ELF-1 (cell line): ENCODE results near the gene SUMF1.
A peak's percentile ranks its signal among the peaks of the same experiment; 100 is the strongest.

ENCODE experiments used
- DNase-seq: peaks from one replicate; pipeline ENCODE4 v3.0.0-alpha.2; 2016; ENCODE audit warnings: low read depth, low spot score

Gene SUMF1

DNA sequence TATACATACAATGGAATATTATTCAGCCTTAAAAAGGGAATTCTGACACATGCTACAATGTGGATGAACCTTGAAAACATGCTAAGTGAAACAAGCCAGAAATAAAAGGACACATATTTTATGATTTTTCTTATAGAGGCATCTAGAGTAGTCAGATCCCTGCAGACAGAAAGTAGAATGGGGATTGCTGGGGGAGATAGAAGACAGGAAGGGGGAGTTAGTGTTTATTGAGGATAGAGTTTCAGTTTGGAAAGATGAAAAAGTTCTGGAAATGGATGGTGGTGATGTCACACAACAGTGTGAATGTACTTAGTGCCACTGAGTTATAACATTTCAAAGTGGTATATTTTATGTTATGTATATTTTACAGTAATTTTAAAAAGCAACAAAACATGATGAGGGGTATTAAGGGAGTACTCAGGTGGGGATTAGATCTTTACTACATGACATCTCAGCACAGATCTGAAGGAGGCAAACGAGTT lies 30.8 kb upstream of the SUMF1 start:
- no peak for DNase-seq

DNA sequence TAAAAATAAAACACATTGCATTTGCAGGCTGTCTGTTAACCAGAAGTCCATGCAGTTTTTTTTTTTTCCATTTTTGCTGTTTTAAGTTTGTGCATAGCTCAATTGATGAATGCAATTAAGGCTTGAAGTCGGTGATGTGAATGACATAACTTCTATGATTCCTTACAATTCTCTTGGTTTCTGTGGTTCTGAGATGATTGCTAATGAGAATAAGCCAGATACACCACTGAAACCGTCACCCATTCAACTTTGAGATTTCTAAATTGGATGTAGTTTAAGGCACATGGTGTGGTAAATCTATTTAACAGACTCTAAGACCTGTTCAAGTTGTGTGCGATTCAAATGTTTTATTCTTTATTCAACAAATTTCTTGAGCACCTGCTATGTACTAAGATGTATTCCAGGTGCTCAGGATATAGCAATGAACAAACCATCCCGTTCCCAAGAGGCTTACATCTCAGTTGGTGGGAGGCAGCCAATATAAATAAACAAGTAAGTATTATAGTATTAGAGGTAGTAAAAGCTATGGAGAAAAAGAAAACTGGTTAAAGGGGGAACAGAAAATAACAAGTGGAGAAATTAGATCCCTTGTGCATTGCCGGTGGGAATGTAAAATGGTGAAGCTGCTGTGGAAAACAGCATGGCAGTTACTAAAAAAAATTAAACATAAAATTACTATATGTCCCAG lies 30.1 kb upstream of the SUMF1 start:
- DNase-seq: no peak

DNA sequence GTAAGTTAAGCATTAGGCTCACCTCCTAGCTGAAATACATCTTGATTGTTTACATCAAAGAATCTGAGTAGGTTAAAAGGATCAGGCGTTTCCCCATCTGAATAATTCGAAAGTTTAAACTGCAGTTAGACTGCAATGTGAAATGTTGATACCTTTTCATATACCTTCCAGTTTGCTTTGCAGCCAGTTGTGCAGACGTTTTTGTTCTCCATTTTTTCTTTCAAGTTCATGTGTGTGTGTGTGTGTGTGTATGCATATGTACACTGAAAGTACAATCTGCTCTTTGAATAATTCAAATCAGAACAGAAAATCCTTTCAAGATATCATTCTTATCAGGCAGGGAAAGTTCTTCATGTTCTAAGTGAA lies 29.0 kb upstream of the SUMF1 start:
- no peak for DNase-seq

DNA sequence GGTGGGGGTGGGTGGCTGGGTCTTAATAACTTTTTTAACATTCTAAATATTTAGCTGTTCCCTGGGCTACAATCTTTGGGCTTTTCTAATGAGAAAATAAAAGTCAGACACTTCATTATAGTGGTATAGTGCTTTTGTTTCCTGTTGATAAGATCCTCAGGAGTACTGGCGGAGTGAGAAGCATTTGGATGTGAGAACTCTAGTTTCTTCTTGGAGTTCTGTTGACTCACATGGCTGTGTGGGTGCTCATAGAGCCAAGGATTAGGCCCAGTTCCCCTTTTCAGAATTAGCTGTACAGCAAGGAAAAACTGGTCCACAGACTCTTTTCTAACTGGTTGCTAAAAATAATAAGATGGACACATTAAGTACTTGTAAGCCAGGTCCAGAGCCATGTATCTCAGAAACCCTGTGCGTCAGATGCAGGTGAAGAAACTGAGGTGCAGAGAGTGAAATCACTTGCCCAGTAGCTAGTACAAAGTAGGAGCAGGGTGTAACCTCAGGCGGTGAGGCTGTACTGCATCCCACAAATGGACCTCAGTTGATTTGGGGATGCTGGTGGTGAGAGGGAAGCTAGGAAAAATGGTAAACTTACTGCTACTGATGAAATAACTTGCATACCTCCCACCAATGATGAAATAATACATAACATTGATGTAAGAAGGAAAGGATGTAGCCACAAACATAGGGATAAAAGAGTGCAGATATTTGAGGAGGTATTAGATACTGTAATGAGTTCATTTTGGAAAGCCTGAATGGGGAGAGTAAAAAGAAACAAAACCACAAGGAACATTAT lies 28.4 kb upstream of the SUMF1 start:
- no peak for DNase-seq

DNA sequence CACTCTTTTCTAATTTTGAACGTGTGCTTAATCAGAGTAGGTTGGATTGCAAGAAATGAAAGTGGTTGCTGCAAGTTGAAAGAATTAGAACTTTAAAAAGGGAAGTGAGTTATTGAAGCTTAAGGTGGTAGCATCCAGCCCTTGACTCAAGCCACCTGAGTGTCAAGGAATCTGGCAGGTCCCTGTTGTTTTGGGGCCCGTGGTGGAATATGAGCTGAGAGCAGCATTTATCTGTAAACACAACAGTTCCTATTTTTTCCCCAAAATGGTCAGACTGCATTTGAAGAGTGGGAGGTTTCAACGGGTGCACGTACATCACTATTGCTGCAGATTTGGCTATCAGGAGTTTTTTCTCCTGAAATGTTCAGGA lies 27.8 kb upstream of the SUMF1 start:
- no peak for DNase-seq

DNA sequence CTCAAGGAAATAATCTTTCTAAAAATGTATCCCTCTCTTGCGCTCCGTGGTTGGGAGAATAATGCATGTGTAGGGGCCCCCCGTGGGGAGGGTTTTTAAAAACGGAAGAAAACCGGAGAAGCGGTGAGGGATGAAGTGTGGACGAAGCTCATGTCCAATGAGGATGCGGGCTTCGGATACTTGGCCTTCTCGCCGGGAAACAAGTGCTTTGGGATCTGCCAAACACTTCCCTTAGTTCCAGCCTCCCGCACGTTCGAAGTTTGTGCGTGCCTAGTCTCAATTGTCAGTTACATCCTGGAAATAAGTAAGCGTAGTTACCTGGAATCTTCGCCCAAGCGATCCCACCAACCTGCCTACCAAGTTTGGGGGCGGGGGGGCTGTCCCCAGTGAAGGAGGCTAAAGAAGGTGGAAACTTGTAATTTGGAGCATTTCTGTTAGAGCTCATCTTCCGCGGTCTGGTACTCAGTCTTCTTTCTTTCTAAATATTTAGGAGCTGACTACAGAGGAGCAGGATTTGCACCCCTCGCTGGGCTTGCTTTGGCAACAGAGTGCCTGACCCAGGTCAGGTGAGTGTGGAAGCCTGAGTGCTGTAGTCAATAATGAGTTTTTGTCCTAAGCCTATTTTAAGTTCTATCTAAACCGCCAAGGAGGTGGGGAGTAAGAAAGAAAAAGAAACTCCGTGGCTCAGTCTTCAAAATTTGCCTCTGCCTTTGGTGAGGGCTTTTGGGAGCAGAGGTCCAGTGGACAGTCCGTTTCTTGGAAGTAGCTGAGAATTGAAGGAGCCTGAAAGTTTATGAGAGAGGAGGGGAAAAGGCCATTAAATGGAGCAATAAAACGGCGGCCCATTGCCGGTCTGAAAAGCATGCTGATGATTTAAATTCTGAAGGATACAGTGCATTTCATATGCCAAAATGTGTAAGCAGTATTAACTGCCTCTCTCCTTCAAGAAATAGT lies 27.1 kb upstream of the SUMF1 start:
- peak; percentile 12 for DNase-seq

DNA sequence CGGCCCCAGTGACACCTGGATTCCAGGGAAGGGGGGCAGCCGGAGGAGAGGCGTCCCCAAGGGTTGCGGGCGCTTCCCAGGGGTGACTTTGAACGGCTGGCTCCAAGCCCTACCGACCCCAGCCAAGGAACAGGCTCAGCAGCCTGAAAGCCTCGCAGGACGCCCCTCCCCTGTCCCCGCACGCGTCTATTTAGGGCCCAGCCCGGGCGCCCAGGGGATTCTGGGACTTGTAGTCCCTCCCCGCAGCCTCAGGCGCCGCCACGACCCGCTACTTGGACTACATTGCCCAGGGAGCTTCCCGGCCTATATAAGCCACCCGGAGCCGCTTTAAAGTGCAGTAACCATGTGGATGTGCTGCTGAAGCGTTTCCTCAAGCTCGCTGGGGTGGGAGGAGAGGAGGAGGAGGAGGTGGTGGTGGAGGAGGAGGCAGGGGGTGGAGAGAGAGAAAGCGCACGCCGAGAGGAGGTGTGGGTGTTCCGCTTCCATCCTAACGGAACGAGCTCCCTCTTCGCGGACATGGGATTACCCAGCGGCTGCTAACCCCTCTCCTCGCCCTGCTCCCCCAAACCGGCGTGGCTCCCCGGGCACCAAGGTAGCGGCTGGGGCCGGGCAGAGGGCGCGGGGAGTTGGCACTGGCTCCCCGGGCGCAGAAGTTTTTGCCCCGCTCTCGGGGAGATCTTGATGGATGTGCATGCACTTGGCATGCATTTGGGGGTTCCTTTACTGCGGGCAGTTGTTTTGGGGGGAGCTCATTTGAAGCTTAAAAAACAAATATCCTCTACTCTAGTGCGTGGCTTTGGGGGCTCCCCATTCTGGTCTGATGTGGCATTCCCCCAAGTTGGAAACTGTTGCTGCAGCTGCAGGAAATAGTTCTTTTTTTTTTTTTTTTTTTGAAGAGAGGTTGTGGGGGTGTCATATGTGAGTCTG lies 26.2 kb upstream of the SUMF1 start, which contains the start of gene ITPR1:
ITPR1 (plus strand) TSS at position 335 of the 927 bp plus-strand sequence. CDS start 23,144 bp downstream, outside the sequence.
- peak; percentile 99 for DNase-seq

DNA sequence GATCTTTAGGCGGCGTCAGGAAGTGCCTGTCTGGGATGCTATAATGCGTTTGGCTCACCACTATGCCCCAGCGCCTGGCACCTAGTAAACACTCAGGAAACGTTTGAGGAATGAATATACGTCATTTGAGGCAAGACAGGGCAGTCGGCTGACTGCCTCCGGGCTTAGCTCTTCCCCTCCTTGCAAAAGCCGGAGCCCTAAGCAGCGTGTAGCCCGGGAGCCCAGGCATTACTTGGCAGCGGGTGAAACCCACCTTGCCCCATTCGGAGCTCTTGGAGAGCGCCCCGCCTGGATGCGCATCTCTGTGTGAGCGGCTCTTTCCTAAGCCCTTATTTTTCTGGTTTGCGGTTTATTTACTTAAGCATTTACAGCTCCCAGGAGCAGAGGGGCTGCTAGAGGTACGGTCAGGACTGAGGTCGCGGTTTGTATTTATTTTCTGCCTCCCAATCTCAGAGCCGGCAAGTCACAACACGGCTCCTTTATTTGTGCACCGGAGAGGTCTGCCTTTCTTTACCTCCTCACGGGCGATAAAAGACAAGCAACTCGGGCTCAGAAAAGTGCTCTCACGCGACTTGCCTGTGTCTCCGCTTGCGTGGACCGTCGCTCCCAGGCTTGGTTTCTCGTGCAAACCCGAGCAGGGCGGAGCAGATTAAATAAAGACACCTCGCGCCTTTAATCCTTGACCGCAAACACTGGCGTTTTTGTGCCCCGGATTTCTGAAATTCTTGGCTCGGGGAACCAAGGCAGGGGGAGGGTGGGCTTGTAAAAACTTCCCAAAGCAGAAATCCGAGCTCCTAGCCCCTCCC lies 25.3 kb upstream of the SUMF1 start:
- peak; percentile 83 for DNase-seq

DNA sequence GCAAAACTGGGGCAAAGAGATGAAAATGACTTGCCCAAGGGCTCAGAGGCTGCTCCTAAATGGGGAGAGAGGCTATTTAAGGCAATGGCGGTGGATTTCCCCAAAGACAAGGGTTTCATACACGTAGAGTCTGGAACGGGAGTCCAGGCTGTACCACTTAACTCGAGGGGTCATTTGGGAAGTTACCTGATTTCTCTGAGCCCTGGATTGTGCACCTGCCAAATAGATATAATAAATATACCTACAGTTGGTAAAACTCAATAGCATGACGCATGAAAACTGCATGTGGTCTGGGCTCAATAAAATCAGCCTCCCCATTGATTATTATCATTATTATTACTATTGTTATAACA lies 24.8 kb upstream of the SUMF1 start:
- DNase-seq: no peak

DNA sequence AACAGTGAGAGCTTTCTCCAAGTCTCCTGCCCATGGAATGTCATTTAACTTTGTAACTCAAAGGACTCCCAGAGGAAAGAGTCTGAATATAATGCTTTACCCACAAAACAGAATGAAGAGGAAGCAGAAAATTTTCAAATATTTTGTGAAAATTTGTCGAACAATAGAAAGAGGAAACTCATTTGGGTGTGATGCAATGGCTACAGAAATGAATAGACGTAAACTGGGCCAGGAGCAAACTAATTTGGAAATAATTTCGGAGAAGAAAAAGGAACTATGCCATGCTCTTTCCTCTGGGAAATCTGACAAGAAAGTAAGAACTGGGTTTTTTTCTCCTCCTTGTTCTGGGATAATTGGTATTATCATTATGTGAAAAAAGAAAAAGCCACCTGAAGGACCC lies 11.2 kb upstream of the SUMF1 start:
- DNase-seq: no peak

DNA sequence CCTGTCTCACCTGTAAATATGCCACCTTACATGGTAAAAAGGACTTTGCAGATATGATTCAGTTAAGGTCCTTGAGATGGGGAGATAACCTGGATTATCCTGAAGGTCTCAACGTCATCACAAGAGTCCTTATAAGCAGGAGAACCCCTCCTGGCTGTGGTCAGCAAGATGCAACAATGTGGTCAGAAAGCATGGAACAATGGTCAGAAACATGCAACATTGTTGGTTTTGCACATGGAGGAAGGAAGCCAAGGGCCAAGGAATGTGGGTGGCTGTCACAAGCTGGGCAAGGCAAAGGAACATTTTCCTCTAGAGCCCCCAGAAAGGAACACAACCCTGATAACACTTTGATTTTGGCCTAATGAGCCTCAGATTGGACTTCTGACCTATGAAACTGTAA lies 9.4 kb upstream of the SUMF1 start:
- no peak for DNase-seq

DNA sequence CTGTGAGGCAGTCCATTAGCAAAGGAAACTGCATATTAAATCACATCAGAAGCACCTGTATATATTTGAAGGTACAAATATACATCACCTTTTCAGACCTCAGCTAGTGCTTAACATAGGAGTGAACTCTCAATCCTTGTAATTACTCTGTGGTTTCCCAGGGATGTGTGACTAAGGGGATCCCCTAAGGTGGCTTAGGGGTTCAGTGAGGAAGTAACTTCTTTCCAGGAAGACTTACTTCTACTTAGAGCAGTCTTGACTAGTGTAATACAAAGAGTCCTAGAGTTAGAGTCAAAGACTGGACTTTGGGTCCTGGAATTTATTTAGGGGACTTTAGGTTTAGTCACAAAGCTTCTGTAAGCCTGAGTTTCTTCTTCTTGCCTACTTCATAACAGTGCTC lies 8.7 kb upstream of the SUMF1 start:
- no peak for DNase-seq

DNA sequence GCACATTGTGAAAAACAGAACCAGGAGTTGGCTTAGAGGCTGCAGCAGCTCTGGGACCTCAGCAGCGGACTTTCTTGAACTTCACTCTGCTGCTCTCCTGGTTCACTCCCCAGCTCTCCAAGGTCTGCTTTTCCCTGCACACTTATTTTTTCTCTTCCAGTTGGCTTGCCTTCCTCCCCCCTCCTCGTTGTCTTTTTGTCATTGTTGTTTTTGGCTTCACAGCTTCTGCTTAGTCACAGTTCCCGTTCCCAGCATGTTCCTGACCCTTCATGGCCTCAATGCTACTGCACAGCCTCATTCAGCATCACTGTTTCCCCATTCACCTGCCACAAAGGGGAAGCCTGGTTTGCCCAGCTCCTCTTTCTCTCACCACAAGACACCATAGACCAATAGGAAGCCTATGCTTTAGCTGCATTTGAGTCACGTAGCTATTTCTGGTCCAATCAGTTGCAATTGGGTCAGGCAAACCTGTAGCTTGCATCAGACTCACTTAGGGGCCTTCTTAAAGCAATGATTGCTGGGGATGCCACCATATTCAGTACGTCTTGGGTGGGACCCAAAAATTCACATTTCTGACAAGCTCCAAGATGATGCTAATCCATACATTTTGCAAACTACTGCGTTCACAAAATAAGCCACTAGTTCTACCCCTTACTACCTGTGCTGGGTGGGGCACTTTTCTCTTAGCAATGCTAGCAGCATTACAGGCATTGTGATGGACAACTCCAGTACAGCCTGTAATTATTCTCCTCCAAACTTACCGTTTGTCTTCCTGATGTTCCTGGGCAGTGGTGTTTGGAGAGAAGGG lies 7.8 kb upstream of the SUMF1 start:
- peak; percentile 30 for DNase-seq

DNA sequence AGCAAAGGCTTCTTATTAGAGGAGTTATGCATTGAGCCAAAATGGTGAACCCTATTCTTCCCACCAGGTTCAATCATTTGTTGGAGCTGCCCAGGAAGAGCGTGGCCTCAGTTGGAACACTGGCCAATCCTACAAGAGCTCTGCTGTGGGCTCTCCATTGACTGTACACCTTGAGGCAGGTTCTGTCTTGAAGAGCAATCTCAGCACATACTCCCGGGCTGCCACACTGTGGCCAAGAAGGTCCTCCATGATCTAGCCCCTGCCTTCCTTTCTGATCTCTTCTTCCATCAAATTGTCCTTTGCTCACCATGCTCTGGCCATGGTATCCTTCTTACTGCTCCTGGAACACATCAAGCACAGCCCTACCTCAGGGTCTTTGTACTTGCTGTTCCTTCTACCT lies 5.7 kb upstream of the SUMF1 start:
- no peak for DNase-seq

DNA sequence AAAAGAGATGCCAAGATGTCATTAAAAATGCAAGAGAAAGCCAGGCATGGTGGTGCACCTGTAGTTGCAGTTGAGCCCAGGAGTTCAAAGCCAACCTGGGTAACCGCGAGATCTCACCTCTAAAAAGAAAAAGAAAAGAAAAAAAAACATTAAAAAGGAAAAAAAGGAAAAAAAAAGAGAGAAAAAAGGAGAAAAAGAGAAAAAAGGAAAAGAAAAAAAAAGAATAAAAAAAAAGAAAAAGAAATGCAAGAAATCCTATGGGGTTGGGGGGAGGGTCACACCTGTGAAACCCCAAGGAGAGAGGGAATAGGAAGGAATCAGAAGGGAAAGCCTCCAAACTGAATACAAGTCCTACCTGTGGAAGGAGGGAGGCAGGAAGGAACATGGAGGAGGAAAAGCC lies 5.2 kb upstream of the SUMF1 start:
- DNase-seq: no peak

DNA sequence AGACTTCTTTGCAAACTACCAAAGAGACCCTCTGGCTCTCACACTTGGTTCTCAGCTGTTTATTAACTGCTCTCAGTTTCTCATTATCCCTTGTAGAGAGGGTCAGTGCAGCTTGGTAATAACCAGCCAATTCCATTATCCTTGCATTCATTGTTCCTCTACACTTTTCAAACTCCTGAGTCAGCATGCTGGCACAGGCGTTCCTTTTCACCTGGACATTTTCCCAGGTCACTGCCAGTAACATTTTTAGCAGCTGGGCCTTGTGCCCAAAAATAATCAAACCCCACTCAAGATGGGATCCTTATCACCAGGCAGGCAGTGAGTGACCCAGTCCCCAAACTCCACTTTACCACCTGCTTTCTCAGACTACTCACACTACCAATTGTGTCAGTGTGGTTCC lies 4.8 kb upstream of the SUMF1 start:
- no peak for DNase-seq

DNA sequence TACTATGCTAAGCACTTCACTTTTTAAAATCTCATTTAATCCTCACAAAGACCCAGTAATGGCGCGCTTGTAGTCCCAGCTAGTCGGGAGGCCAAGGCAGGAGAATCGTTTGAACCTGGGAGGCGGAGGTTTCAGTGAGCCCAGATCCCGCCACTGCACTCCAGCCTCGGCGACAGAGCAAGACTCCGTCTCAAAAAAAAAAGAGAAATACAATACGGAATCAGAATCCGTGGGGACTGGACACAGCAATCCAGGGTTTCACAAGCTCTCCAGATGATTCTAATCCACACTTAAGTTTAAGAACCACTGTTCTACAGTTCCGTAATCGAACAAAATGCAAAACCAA lies 426 bp upstream of the SUMF1 start:
- DNase-seq: no peak

DNA sequence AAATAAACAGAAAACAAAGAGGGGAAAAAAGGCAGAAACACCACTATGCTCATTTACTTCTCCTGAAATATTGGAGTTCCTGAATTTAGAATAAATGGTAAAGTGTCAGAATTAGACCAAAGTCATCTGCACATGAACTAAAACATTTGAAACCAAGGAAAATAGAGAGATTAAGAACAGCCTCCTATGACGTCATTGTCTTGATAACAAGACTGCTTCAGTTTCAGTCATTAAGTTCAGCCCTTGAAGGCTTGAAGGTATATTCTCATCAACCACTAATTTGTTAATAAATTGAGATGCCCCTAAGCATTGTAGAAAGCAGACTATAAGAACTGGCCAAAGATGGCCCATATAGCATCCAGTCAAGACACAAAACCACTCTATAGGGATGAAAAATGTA lies 2.5 kb downstream of the SUMF1 start:
- DNase-seq: no peak

DNA sequence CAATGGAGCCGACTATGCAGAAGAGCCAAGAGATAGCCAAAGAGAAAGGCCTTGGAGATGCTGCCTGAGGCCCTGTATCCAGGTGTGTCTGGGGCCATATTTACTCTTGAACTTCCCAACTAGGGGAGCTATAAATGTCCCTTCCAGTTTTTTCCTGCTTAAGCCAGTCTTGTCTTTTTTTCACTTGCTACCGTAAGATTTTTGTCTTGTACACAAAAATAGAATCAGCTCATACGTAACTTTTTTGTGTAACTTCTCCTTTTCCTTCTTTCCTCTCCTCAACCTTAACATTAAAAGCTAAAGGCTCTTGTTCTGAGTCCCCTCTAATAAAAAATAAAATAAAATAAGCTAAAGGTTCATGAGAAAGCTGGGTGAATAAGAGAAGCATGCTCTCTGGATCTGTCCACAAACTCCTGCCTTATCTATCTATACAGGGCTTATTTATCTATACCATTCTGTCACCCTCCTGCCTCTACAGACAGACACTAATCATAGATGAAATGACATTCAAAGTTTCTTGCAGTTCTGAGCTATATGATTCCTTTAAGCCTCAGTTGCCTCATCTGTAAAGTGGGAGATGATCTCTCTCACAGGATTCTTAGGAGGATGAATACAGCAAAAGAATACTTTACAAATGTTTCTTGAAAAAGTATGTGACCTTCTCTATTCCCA lies 4.6 kb downstream of the SUMF1 start:
- no peak for DNase-seq
